Endothelial cell of umbilical vein (primary cell): ENCODE measurements around the gene FAM107A. TPM values are rescaled to one million over a fixed set of nuclear protein-coding genes. Genes with fewer than 3 reads are reported as not detected.
A peak's percentile ranks its signal among the peaks of the same experiment; 100 is the strongest.

Experiments
- BruUV-seq: library from RNA; stranded (reverse); fragments of 400-500 nt; replicated peaks from 2 replicates; lab custom pipeline; 2021; lab: Mats Ljungman, UMichigan
- CTCF ChIA-PET: fragments of 300-600, 350-600 bp; sonication (Branson Sonifier 250); formaldehyde crosslinking; loops from one replicate; lab custom pipeline; 2021; ENCODE audit warnings: antibody characterized with exemption, inconsistent platforms; lab: Charles Lee
- POLR2A ChIA-PET: fragments of 300-600, 350-600 bp; sonication (Branson Sonifier 250); formaldehyde crosslinking; loops from one replicate; lab custom pipeline; 2021; ENCODE audit warnings: antibody characterized with exemption, inconsistent platforms; lab: Charles Lee
- DNase-seq: peaks from one replicate; pipeline ENCODE4 v3.0.0-alpha.2; 2011; ENCODE audit warnings: low read depth, low spot score
- FAIRE-seq: peaks from 2 replicates; lab custom pipeline; 2011; peaks lifted over from hg19 to GRCh38; lab: Jason Lieb, UNC
- H2AFZ ChIP-seq: 2 replicates; pipeline ENCODE4 v1.6.0; 2012; ENCODE audit warnings: low read depth, low read length, control low read depth, inconsistent platforms
- H3K27ac ChIP-seq: 2 replicates; pipeline ENCODE4 v1.5.1; 2011; ENCODE audit warnings: low read depth, mild to moderate bottlenecking, control low read depth, low read length, moderate library complexity; ENCODE audit not compliant: insufficient read depth
- H3K27me3 ChIP-seq, 2 experiments: 2 replicates each; pipeline versions ENCODE4 v1.6.0 to v1.6.1; 2011; ENCODE audit warnings: low read length in 2 of 2, mixed read lengths in 1 of 2; ENCODE audit not compliant: control insufficient read depth in 2 of 2, insufficient read depth in 2 of 2
- H3K36me3 ChIP-seq, 2 experiments: 2 replicates in 1 of 2; 3 replicates in 1 of 2; pipeline ENCODE4 v1.5.1; 2011; ENCODE audit warnings: low read length in 2 of 2, mild to moderate bottlenecking in 1 of 2, moderate library complexity in 1 of 2; ENCODE audit not compliant: control insufficient read depth in 2 of 2, insufficient read depth in 2 of 2; ENCODE audit errors: extremely low read depth in 1 of 2
- H3K4me1 ChIP-seq: 3 replicates; pipeline ENCODE4 v1.5.1; 2011; ENCODE audit warnings: mild to moderate bottlenecking, low read length; ENCODE audit not compliant: control insufficient read depth, insufficient read depth; ENCODE audit errors: extremely low read depth
- H3K4me2 ChIP-seq: 2 replicates; pipeline ENCODE4 v1.6.1; 2011; ENCODE audit warnings: low read length, control low read depth, mixed read lengths; ENCODE audit not compliant: insufficient read depth
- H3K4me3 ChIP-seq, 3 experiments: fragments of 200-600 bp in 1 of 3; sonication (generic), shearing (Covaris generic) in 1 of 3; replicated peaks in 1 of 3; 2 replicates each; pipeline ENCODE4 v1.5.1; 2011 to 2016; ENCODE audit warnings: control low read depth in 3 of 3, low read length in 3 of 3, mild to moderate bottlenecking in 2 of 3, inconsistent platforms in 1 of 3, low read depth in 1 of 3, moderate library complexity in 1 of 3; ENCODE audit not compliant: insufficient read depth in 1 of 3
- H3K79me2 ChIP-seq: 2 replicates; pipeline ENCODE4 v1.6.0; 2012; ENCODE audit warnings: low read length, inconsistent platforms; ENCODE audit not compliant: control insufficient read depth, insufficient read depth
- H3K9ac ChIP-seq: replicated peaks from 2 replicates; pipeline ENCODE3; 2011; ENCODE audit warnings: low read length, control low read depth; ENCODE audit not compliant: insufficient read depth; ENCODE audit errors: extremely low read depth
- H3K9me1 ChIP-seq: replicated peaks from 3 replicates; pipeline ENCODE4 v1.6.0; 2011; ENCODE audit warnings: mild to moderate bottlenecking, low read length; ENCODE audit not compliant: control insufficient read depth, insufficient read depth; ENCODE audit errors: extremely low read depth
- H3K9me3 ChIP-seq: replicated peaks from 2 replicates; pipeline ENCODE4 v1.5.1; 2012; ENCODE audit warnings: low read length, inconsistent platforms; ENCODE audit not compliant: control insufficient read depth, insufficient read depth
- H4K20me1 ChIP-seq: replicated peaks from 2 replicates; pipeline ENCODE3; 2011; ENCODE audit warnings: mild to moderate bottlenecking, low read length; ENCODE audit not compliant: control insufficient read depth, insufficient read depth; ENCODE audit errors: extremely low read depth
- EZH2 ChIP-seq: IDR thresholded peaks from 2 replicates; pipeline ENCODE4 v1.6.1; 2012; ENCODE audit warnings: borderline replicate concordance, low read depth, mild to moderate bottlenecking, moderate library complexity, low read length, inconsistent platforms; ENCODE audit not compliant: severe bottlenecking
- JUN ChIP-seq: IDR thresholded peaks from 2 replicates; pipeline ENCODE4 v1.6.1; 2011; ENCODE audit warnings: borderline replicate concordance, low read depth; ENCODE audit not compliant: insufficient read length, insufficient read depth
- MYC ChIP-seq: IDR thresholded peaks from one replicate; pipeline ENCODE4 v1.6.1; 2011; ENCODE audit warnings: mild to moderate bottlenecking, low read depth, low read length
- POLR2A ChIP-seq: IDR thresholded peaks from 2 replicates; pipeline ENCODE4 v1.6.1; 2012; ENCODE audit warnings: low read depth, mild to moderate bottlenecking, control low read depth, low read length
- dilution Hi-C: fragments of 300-500 bp; cut with MboI; formaldehyde crosslinking; loops from one replicate; pipeline ENCODE4 v1.15.0; 2019; ENCODE audit warnings: low sequenced_read_pairs; ENCODE audit not compliant: extremely low pct_ligation_motif_present
- intact Hi-C: fragments of 100-400 bp; cut with micrococcal nuclease; formaldehyde crosslinking; loops from one replicate; pipeline ENCODE4 v1.10.0; 2022
- polyA plus RNA-seq, 4 experiments: library from polyadenylated mRNA; depleted of rRNA in 3 of 4; stranded (reverse) in 3 of 4; unstranded in 1 of 4; fragments of >200 nt; gene quantifications; 2 replicates each; pipeline versions ENCODE4 v1.2.1 to v1.2.3, GENCODE V29; 2011 to 2012; ENCODE audit warnings: missing spikeins in 1 of 4
- total RNA-seq: library from RNA; stranded (reverse); gene quantifications from 2 replicates; pipeline ENCODE4 v1.2.3, GENCODE V29; 2021
- TF ChIP-seq, protein P1 (sequence below): IDR thresholded peaks from 2 replicates; pipeline ENCODE4 v1.6.1; 2011; ENCODE audit not compliant: insufficient read depth, insufficient read length
- TF ChIP-seq, protein P2 (sequence below), 2 donors: IDR thresholded peaks; 1 replicate in 1 of 2; 2 replicates in 1 of 2; pipeline ENCODE4 v1.5.1; 2011; ENCODE audit warnings: low read length in 2 of 2, mild to moderate bottlenecking in 2 of 2, moderate library complexity in 2 of 2, control low read depth in 1 of 2, inconsistent platforms in 1 of 2, low read depth in 1 of 2; ENCODE audit not compliant: insufficient read depth in 1 of 2; ENCODE audit errors: extremely low read depth in 1 of 2

FAM107A gene
- total and polyA plus RNA-seq, 2 donors (not counting 3 experiments of a cell fraction or from before 2014, with no cell fraction given): 5.7 to 10.7 TPM

GRCh38 chr3:58530354-58530865, 46.8 kb downstream of the FAM107A start:
- no peak overlapping the region for H3K4me3 ChIP-seq
- H3K9ac ChIP-seq: no peak overlapping the region
- H3K27ac ChIP-seq: no peak overlapping the region
- ChIA-PET POLR2A (no interaction called here), CTCF (interaction anchor here (1.0 to 2.8 kb wide), 3 partner anchors 67 to 224 kb away, joined by 3 to 15 read pairs (median 5); partner anchors contain the start of genes HTD2 and RPP14)
- H4K20me1 ChIP-seq: no peaks in the 10 kb centered on the region
- no peak for TF ChIP-seq EZH2
- TF ChIP-seq, protein P1, sequence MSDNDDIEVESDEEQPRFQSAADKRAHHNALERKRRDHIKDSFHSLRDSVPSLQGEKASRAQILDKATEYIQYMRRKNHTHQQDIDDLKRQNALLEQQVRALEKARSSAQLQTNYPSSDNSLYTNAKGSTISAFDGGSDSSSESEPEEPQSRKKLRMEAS: no peak
- TF ChIP-seq JUN: no peak
- TF ChIP-seq MYC: no peak
- H3K4me2 ChIP-seq: no peak overlapping the region
- no peak overlapping the region for H2AFZ ChIP-seq
- no peaks in the 10 kb centered on the region for H3K36me3 ChIP-seq
- DNase-seq (no peak), FAIRE-seq (no peak)
- no peaks in the 10 kb centered on the region for H3K79me2 ChIP-seq
- BruUV-seq: no TSS peak
- no peaks in the 10 kb centered on the region for H3K9me1 ChIP-seq
- dilution Hi-C loops (no loop called here), intact Hi-C loops (no loop called here)
- no peaks in the 10 kb centered on the region for H3K9me3 ChIP-seq
- no peaks in the 10 kb centered on the region for H3K27me3 ChIP-seq
- H3K4me1 ChIP-seq: peaks cover 18% of the 10 kb centered on the region

DNA sequence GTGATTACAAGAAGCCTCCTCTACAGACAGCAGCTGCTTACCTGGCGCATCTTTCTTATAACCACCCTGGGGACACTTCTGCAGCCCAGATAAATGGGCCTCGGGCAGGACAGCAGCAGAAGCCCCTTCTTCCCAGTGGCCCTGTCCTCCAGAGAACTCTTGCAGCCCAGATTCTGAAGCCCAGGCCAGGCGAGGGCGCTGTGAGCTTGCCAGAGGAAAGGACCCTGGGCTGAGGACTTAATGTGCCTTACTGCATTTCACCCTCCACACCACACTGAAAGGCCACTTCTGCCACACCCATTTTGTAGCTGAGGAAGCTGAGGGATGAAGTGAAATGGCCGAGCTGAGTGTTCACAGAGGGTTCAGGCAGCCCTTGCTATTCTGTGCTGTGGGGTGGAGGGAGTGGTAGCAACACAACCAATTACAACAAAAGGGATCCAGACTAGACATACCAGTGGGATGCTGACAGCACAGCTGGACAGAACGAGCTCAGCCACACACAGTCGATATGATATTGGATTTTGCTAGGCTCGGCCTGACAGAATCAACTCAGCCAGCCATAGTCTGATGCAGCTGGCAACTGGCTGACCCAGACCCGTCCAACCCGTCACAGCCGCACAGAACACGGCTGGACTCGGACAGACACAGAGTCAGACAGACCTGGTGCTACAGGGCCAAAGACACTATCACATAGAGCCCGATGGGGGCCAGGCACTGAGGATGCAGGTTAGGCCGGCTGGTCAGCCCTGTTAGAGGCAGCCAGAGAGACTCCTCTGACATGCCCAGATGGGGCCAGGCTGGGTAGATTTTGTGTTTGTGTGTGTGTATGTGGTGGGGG, 47.5 kb downstream of the FAM107A start:
- intact Hi-C loops: loop anchor here (5.0 kb wide), 1 partner anchor 197 kb away; the partner anchor contains the start of gene PXK
- POLR2A ChIA-PET: interaction anchor here (0.6 kb wide), 1 partner anchor 97 kb away, joined by 3 read pairs; no protein-coding TSS in a partner anchor
- H3K9me3 ChIP-seq: no peaks in the 10 kb centered on the region
- H3K4me1 ChIP-seq: peaks cover 18% of the 10 kb centered on the region
- no peak overlapping the region for H3K4me2 ChIP-seq
- no peak overlapping the region for H2AFZ ChIP-seq
- dilution Hi-C loops: no loop called here
- peak; percentile 31 for DNase-seq
- CTCF ChIA-PET: interaction anchor here (0.8 to 2.8 kb wide), 6 partner anchors 38 to 223 kb away, joined by 3 to 16 read pairs (median 6); partner anchors contain the start of genes HTD2, KCTD6 and RPP14
- peak; percentile 70 for FAIRE-seq
- BruUV-seq: no TSS peak
- H3K79me2 ChIP-seq: no peaks in the 10 kb centered on the region
- H3K36me3 ChIP-seq: no peaks in the 10 kb centered on the region
- no peaks in the 10 kb centered on the region for H4K20me1 ChIP-seq
- H3K27me3 ChIP-seq: no peaks in the 10 kb centered on the region
- H3K4me3 ChIP-seq: no peak overlapping the region
- H3K9me1 ChIP-seq: no peaks in the 10 kb centered on the region
- no peak overlapping the region for H3K9ac ChIP-seq
- H3K27ac ChIP-seq: no peak overlapping the region
- TF ChIP-seq POLR2A: no peak
- TF ChIP-seq, protein P1: no peak
- TF ChIP-seq, protein P2, sequence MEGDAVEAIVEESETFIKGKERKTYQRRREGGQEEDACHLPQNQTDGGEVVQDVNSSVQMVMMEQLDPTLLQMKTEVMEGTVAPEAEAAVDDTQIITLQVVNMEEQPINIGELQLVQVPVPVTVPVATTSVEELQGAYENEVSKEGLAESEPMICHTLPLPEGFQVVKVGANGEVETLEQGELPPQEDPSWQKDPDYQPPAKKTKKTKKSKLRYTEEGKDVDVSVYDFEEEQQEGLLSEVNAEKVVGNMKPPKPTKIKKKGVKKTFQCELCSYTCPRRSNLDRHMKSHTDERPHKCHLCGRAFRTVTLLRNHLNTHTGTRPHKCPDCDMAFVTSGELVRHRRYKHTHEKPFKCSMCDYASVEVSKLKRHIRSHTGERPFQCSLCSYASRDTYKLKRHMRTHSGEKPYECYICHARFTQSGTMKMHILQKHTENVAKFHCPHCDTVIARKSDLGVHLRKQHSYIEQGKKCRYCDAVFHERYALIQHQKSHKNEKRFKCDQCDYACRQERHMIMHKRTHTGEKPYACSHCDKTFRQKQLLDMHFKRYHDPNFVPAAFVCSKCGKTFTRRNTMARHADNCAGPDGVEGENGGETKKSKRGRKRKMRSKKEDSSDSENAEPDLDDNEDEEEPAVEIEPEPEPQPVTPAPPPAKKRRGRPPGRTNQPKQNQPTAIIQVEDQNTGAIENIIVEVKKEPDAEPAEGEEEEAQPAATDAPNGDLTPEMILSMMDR (IDR thresholded peaks at IDR 0.05; ENCODE audit: extremely low read depth in 1 of 2, insufficient read depth in 1 of 2, low read depth in 1 of 2, low read length in 2 of 2): peak; percentile 24 to 43
